ENCODE data around the gene CES2. TPM values are rescaled to one million over a fixed set of nuclear protein-coding genes. Genes with fewer than 3 reads are reported as not detected.

The CES2 gene
- total RNA-seq, 1 donor from 2014 or later: 78.2 TPM

- Histone ChIP-seq H3K36me3 (ENCODE audit: control insufficient read depth, insufficient read depth, low read length) (no peaks in the 10 kb centered on the region), H3K27me3 (ENCODE audit: control insufficient read depth, insufficient read depth, low read length) (no peaks in the 10 kb centered on the region), H3K4me3 (ENCODE audit: low read depth, low read length) (no peak overlapping the region)
- FAIRE-seq (no peak), DNase-seq (ENCODE audit: low read depth) (no peak)
- TF ChIP-seq CTCF (IDR thresholded peaks at IDR 0.05; ENCODE audit: insufficient read depth, low read length, severe bottlenecking): no peak
Observed at GRCh38 chr16:66960270-66960669, 25.0 kb downstream of the CES2 start.

GRCh38 chr16:66961065-66961744, 25.9 kb downstream of the CES2 start, which contains the start of gene CES3:
TSS of gene CES3 (plus strand) at chr16:66961266. CDS start at chr16:66961308, 42 bp downstream.
- peak; percentile 88 for TF ChIP-seq CTCF (IDR thresholded peaks at IDR 0.05; ENCODE audit: insufficient read depth, low read length, severe bottlenecking)
- no peaks in the 10 kb centered on the region for H3K27me3 ChIP-seq (ENCODE audit: control insufficient read depth, insufficient read depth, low read length)
- no peak within 1 kb of the TSS for H3K4me3 ChIP-seq (ENCODE audit: low read depth, low read length)
- H3K36me3 ChIP-seq (ENCODE audit: control insufficient read depth, insufficient read depth, low read length): no peaks in the 10 kb centered on the region
- DNase-seq (ENCODE audit: low read depth): peak; percentile 41
- no peak for FAIRE-seq

- H3K4me3 ChIP-seq (ENCODE audit: low read depth, low read length): no peak overlapping the region
- FAIRE-seq: no peak
- no peaks in the 10 kb centered on the region for H3K36me3 ChIP-seq (ENCODE audit: control insufficient read depth, insufficient read depth, low read length)
- H3K27me3 ChIP-seq (ENCODE audit: control insufficient read depth, insufficient read depth, low read length): no peaks in the 10 kb centered on the region
- no peak for DNase-seq (ENCODE audit: low read depth)
- TF ChIP-seq CTCF (IDR thresholded peaks at IDR 0.05; ENCODE audit: insufficient read depth, low read length, severe bottlenecking): no peak
Observed at GRCh38 chr16:66961914-66962313, 26.6 kb downstream of the CES2 start.

- FAIRE-seq (no peak), DNase-seq (ENCODE audit: low read depth) (no peak)
- TF ChIP-seq CTCF (IDR thresholded peaks at IDR 0.05; ENCODE audit: insufficient read depth, low read length, severe bottlenecking): no peak
- Histone ChIP-seq H3K36me3 (ENCODE audit: control insufficient read depth, insufficient read depth, low read length) (no peaks in the 10 kb centered on the region), H3K27me3 (ENCODE audit: control insufficient read depth, insufficient read depth, low read length) (no peaks in the 10 kb centered on the region), H3K4me3 (ENCODE audit: low read depth, low read length) (no peak overlapping the region)
Observed at GRCh38 chr16:66964049-66964448, 28.7 kb downstream of the CES2 start.

GRCh38 chr16:66968847-66969246, 33.5 kb downstream of the CES2 start:
- FAIRE-seq: no peak
- no peaks in the 10 kb centered on the region for H3K27me3 ChIP-seq (ENCODE audit: control insufficient read depth, insufficient read depth, low read length)

More at GRCh38 chr16:66968847-66969246, 33.5 kb downstream of the CES2 start:
- no peak for TF ChIP-seq CTCF (IDR thresholded peaks at IDR 0.05; ENCODE audit: insufficient read depth, low read length, severe bottlenecking)
- Histone ChIP-seq H3K36me3 (ENCODE audit: control insufficient read depth, insufficient read depth, low read length) (no peaks in the 10 kb centered on the region), H3K4me3 (ENCODE audit: low read depth, low read length) (no peak overlapping the region)
- no peak for DNase-seq (ENCODE audit: low read depth)

All from bronchial epithelial cell (primary cell).